Activated T-helper 1 cell treated with Interleukin-2 at 50 U/mL for 16 hours (primary cell): ENCODE data around the gene HEATR5A.
"Not testable (repeated sequence)": the region's sequence is repeated elsewhere in the genome, so short reads cannot be mapped to it uniquely, and the experiment has no call there.

Experiments used
- DNase-seq: peaks from one replicate; pipeline ENCODE4 v3.0.0-alpha.2; 2020; ENCODE audit warnings: low read depth

HEATR5A gene

DNA sequence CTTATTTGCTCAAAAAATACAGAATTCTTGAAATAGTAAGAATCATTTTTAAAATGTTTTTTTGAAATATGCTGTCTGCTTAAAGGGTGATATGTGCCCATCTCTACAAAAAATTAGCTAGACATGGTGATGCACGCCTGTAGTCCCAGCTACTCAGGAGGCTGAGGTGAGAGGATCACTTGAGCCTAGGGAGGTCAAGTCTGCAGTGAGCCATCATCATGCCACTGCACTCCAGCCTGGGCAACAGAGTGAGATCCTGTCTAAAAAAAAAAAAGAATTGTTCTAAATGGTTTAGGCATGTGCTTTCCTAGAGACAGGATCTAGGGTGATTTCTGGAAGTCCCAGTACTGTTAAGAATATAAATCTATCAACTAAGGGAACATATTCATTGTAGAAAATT lies 137.2 kb downstream of the HEATR5A start:
- DNase-seq = no peak

DNA sequence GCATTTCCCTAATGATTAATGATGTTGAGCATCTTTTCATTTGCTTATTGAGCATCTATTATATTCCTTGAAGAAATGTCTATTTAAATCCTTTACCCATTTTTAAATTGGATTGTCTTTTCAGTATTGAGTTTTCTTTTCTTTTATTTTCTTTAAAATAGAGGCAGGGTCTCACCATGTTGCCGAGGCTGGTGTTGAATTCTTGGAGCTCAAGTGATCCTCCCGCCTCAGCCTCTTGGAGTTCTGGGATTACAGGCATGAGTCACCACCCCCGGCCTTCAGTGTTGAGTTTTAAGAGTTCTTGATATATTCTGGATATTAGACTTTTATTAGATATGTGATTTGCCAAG lies 139.5 kb downstream of the HEATR5A start:
- DNase-seq = no peak

DNA sequence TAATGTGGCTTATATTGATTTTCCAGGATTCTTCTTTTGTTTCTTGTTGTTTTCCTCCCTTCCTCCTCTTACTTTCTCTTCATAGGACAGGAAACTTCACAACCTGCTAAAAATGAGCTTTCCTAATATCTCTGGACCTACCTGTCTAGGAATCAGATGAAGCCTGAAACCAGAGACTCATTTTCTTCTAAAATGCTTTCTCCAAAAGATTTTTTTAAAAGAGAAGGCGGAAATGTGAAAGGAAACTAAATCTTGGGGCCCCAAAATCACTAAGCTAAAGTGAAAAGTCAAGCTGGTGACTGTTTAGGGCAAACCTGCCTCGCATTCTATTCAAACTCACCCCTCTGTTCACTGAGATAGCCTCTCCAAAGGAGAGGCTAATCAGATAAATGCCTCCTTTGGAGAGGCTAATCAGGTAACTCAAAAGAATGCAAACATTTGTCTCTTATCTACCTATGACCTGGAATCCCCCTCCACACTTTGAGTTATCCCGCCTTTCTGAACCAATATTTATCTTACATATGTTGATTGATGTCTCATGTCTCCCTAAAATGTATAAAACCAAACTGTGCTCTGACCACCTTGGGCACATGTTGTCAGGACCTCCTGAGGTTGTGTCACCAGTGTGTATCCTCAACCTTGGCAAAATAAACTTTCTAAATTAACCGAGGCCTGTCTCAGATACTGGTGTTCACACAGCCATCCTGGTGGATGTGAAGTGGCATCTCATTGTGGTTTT lies 140.0 kb downstream of the HEATR5A start:
- no peak for DNase-seq

DNA sequence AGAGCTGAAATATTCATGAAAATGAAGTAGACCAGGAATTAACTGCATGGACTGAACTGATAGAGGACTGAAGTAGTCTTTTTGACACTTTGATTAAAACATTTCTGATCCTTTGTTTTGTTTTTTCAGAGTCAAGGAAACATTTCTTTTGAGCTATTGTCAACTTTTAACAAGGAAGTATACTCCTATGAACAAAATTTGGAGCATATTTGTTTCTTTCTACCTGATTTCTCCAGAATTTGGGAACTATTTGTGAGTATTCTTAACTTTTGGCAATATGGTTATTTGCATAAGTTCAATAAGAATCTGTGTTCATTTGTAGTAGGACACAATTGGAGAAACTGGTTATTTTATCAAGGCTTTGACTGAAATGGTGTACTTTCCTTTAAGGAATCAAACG lies 141.5 kb downstream of the HEATR5A start:
- no peak for DNase-seq

DNA sequence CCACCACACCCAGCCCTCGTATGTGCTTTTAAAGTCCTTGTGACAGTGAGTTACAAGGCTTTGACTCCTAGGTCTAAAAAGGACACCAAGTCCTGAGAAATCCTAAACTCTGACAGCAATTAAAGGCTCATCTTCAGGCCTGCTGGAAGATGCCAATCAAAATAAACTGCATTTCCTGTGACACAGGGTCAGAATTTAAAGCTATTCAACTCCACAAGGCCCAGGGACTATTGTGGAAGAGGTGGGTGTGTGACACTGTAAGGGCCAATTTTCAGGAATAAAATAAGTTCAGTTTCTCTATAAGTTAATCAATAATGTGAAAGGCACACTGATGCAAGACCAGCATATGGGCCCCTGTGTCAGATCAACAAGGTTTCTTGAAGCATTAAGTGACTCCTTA lies 143.3 kb downstream of the HEATR5A start:
- DNase-seq = no peak

DNA sequence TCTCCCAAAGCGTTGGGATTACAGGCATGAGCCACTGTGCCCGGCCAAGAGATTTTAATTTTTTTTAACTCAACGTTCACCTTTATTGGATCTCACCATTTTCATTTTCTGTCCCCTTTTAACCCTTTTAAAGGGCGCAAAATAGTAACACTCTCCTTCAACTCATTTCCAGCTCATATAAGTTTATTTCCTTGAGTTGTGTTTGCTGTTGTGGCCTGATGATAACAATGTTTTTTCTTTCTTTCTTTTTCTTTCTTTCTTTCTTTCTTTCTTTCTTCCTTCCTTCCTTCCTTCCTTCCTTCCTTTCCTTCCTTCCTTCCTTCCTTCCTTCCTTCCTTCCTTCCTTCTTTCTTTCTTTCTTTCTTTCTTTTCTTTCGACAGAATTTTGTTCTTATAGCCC lies 143.9 kb downstream of the HEATR5A start:
- not testable (repeated sequence) for DNase-seq

DNA sequence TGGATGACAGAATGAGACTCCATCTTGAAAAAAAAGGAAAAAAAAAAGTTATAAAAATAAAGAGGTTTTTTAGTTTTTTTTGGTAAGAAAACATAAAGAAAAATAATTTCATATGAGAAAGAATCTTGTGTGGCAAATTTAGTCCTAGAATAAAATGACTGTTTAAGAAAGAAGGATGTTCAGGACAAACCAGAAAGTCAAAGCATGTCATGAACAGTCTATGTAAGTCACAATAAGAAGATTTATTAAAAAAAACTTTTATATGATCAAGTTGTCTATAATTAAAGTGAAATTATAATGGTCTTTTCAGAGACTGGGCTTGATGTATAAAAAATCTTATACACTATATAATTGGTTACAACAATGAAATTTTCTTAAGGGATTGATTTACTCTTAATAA lies 144.6 kb downstream of the HEATR5A start:
- DNase-seq = no peak

DNA sequence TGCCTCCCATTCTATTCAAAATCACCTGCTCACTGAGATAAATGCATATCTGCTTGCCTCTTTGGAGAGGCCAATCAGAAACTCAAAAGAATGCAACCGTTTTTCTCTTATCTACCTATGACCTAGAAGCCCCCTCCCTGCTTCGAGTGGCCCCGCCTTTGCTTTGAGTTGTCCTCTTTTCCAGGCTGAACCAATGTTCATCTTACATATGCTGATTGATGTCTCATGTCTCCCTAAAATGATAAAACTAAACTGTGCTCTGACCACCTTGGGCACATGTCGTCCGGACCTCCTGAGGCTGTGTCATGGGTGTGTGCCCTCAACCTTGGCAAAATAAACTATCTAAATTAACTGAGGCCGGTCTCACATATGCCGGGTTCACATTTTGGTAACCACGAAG lies 148.7 kb downstream of the HEATR5A start:
- DNase-seq = no peak

DNA sequence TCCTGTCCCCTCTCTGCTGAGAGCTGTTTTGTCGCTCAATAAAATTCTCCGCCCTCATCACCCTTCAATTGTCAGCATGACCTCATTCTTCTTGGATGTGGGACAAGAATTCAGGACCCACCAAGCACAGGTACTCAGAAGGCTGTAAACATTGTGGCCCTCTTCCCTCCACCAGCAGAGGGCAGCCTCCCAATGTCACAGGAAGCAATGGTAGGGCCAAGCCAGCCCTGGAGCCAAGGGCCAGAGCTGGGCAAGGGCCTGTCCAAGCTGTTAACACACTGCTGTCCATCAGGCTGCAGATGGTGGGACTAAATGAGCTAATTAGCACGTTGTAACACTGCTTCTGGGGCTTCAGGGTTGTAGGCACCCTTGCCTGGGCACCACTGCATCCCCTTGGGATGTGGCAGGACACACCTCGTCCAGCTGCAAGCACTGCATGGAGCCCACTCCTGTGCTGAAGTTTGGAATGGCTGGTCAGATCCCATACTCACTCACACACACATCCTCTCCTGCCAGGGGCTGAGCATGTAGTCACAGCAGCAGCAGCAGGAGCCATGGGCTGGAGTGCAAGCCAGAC lies 150.1 kb downstream of the HEATR5A start:
- no peak for DNase-seq

DNA sequence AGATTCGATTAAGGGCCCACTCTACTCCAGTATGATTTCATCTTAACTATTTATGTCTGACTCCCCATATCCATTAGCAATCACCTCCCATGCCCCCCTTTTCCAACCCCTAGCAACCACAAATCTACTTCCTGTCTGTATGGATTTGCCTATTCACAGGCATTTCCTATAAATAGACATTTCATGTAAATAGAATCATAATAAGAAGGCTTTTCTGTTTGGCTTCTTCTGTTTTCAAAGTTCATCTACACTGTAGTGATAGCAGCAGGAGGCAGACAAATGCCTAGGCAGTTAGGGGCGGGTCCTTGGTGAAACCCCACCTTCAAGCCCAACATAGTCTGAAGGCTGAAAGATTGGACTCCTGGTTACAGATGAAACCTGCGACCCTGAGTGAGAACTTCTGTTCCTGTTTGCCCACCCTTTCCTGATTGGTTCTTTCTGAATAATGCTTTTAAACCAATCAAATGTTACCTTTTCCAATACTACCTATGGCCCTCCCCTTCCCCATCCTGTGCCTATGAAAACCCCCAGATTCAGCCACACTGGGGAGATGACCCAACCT lies 150.6 kb downstream of the HEATR5A start:
- no peak for DNase-seq

DNA sequence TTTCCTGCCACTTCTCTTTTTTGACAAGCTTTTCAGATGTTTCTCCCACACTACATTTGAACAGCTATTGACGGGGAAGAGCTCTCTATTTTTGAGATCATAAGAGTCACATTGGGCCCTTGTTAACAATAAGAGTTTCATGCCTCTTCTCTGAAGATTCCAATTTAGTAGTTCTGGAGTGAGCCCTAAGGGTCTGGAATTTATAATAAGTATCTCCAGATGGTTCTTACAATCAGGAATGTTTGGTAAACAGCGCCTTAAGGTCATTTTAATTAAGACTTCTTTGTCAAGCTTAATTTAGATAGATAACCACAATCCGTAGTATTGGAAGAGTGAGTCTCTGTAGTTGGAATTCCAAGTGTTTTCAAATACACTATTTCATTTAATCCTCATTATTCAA lies 152.1 kb downstream of the HEATR5A start:
- DNase-seq = no peak

DNA sequence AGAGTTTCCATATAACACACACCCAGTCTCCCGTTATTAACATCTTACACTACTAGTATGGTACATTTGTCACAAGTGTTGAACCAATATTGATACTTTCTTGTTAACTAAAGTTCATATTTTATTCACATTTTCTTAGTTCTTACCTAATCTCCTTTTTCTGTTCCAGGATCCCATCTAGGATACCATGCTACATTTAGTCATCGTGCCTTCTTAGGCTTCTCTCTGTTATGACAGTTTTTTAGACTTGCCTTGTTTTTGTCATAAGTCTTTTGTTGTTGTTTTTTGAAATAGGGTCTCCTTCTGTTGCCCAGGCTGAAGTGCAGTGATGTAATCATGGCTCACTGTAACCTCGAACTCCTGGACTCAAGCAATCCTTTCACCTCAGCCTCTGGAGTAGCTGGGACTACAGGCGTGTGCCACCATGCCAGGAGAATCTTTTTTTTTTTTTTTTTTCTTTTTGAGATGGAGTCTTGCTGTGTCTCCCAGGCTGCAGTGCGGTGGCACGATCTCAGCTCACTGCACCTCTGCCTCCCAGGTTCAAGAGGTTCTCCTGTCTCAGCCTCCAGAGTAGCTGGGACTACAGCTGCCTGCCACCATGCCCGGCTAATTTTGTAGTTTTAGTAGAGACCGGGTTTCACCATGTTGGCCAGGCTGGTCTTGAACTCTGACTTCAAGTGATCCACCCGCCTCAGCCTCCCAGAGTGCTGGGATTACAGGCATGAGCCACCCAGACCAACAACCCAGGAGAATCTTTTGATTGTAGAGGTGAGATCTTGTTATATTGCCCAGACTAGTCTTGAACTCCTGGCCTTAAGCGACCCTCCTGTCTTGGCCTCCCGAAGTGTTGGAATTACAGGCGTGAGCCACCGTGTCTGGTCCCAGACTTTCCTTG lies 153.7 kb downstream of the HEATR5A start:
- no peak for DNase-seq

DNA sequence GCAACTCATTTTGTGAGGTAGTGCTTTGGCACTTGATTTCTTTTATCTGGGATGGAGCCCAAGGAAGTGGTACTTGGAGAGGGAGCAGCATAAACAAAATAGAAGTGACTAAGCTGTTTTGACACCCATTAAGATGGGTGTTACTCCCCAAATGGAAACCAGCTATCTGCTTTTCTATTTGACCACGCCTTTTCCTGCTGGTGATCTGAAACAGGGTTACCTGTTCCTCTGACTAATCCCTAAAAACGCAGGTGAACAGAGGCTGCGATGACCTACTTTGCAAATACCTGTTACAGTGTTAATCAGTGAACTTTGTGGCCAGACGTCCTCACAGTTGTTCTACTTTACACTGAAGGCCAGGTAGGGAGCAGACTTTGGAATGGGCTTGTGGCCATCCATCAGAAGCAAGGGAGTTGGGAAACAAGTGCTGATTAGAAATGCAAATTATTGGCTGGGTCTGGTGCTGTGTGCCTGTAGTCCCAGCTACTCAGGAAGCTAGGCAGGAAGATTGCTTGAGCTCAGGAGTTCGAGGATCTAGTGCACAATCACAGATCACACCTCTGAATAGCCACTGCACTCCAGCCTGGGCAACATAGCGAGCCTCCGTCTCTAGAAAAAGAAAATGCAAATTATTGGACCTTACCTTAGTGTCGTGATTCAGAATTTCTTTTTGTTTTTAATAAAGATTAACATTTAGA lies 154.5 kb downstream of the HEATR5A start:
- DNase-seq = no peak

DNA sequence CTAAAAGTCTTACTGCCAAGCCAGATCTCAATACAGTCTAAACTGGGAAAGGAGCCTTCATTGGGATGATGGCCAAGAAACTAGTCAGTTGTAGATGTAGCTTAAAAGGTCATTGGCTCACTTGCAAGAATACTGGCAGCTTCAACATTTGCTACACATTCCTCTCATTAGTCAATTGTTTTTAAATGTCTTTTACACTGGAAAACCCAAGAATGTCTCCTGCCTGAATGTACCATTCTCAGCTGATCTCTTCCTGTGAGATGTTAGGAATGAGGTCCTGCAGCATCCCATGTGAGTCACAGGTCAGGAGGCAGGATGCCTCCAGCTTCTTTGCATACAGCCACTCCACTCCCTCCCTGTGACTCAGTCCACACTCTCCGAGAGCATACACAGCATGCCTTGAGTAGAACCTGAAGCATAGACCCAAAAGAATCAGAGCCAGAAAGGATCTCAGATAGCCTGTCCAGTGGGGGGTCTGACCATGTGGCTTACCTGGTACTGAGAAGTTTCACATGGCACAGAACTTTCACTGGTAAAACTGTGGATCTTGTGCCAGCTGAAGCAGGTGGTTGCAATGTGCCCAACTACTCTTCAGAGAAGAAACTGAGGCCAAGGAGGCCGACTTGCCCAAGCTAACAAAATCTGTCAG lies 156.7 kb downstream of the HEATR5A start:
- DNase-seq = no peak

DNA sequence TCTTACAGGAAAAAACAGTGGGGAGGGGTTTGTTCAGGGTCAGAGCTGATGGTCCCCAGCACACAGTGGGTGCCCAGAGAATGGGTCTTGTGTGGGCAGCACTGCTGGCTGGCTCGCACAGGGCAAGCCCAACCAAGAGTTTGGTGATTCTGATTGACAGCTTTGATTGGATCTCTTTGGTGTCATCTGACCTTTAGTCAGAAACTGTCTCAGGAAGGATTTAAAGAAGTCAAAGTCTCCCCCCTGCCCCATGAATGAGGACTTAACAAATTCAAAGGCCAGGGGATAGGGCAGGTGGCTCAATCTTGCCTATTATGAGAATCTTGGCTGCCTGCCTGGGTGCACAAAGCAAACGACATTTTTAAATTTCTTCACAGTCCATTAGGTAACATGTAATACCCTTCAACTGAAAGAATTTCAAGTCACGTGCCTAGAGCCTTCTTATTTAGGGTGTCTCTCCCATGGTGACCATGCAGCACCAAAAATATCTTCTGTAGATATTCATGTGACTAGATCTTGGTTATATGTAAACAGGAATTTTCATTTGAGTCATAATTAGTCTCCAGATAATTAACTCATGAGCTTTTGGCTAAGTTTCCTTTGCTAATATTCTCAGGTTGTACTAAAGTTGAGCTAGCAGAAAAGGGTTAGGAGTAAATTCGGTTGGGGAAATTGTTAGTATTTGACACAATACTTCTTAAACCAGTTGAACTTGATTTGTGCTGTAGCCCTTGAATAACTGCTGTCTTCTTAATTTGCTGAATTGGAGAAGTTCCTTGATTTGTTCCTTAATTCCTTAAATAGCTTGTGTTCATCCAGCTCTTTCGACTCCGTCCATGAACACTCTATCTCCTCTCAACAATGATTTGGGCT lies 158.3 kb downstream of the HEATR5A start:
- no peak for DNase-seq

DNA sequence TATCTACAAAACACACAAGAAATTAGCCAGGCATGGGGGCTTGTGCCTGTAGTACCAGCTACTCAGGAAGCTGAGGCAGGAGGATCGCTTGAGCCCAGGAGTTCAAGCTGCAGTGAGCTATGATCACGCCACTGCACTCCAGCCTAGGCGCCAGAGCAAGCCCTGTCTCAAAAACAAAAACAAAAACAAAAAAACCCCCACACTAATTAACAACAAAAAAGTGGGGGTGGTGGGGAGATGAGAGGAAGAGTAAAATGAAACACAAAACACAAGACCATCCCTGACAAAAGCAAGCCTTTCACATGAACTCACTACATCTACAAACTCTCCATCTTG lies 158.9 kb downstream of the HEATR5A start:
- no peak for DNase-seq

DNA sequence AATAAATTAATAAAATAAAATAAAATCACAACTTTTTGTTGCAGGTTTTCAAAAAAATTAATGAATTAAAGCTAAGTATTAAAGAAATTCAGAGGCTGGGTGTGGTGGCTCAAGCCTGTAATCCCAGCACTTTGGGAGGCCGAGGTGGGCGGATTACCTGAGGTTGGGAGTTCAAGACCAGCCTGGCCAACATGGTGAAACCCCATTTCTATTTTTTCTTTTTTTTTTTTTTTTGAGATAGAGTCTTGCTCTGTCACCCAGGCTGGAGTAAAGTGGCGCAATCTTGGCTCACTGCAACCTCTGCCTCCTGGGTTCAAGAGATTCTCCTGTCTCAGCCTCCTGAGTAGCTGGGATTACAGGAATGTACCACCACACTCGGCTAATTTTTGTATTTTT lies 161.3 kb downstream of the HEATR5A start:
- not testable (repeated sequence) for DNase-seq

DNA sequence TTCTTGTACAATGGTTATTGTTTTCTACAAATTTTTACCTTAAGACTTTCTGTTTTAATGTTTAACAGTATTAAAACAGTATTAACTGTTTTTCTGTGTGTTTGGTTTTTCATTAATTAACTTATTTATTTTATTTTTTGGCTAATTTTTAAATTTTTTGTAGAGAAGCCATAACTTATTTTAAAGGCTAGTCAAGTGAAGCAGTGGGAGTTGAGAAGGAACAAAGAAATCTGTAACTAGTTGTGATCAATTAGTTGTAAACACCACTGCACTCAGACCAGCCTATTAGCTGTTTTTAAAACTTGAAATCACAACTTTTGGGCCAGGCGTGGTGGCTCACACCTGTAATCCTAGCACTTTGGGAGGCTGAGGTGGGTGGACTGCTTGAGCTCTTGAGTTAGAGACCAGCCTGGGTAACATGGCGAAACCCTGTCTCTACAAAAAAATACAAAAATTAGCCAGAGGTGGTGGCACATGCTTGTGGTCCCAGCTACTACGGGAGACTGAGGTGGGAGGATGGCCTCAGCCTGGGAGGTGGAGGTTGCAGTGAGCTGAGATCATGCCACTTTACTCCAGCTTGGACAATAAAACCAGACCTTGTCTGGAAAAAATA lies 161.8 kb downstream of the HEATR5A start:
- no peak for DNase-seq

DNA sequence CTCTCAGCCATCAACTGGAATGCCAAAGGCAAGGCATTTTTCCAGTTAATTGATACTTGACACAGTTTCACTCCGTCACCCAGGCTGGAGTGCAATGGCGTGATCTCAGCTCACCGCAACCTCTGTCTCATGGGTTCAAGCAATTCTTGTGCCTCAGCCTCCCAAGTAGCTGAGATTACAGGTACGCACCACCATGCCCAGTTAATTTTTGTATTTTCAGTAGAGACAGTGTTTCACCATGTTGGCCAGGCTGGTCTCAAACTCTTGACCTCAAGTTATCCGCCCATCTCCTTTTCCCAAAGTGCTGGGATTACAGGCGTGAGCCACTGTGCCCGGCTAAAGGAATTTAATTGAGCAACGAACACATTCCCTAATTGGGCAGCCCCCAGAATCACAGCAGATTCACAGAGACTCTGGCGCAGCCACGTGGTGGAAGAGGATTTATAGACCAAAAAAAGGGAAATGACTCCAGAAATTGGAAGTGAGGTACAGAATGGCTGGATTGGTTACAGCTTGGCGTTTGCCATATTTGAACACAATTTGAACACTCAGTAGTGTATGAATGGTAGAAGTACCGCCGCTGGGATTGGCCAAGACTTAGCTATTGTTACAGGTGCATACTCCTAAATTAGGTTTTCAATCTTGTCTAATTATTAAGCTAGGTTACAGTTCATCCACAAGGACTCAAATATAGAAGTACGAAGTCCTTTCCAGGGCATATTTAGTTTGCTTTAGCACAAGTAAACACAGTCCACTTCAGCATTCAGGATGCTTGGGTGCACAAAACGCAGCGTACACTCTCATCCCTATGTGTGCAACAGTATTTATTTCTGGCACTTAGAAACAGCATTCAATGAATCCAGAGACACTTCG lies 162.6 kb downstream of the HEATR5A start:
- DNase-seq = not testable (repeated sequence)

DNA sequence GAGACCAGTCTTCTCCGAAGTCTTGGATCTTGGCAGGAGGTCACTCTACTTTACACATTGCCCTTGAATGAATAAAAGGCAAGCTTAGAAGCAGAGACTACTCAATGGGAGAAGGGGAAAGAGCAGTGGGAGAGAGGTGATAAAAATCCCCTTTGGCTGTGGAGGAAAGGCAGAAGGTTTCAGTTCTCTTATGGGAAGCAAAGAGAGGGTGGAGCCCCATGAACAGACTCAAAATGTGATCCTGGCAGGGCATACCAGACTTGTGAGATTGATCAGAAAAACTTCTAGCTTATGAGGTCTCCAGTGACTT lies 163.2 kb downstream of the HEATR5A start:
- DNase-seq = no peak
